AG09309 (cell line): ENCODE measurements around the gene SRCIN1.

Source experiments
- DNase-seq: peaks from one replicate; pipeline ENCODE4 v3.0.0-alpha.2; 2010; ENCODE audit warnings: low read depth
- H3K4me3 ChIP-seq: 2 replicates; pipeline ENCODE4 v1.5.1; 2011; ENCODE audit warnings: mild to moderate bottlenecking, low read depth, low read length, moderate library complexity; ENCODE audit not compliant: control insufficient read depth
- TF ChIP-seq, protein P1 (sequence below): IDR thresholded peaks from 2 replicates; pipeline ENCODE4 v1.5.1; 2011; ENCODE audit warnings: mild to moderate bottlenecking, low read depth, low read length, inconsistent platforms; ENCODE audit not compliant: insufficient read depth, control insufficient read depth; ENCODE audit errors: missing control alignments

SRCIN1 gene

DNA sequence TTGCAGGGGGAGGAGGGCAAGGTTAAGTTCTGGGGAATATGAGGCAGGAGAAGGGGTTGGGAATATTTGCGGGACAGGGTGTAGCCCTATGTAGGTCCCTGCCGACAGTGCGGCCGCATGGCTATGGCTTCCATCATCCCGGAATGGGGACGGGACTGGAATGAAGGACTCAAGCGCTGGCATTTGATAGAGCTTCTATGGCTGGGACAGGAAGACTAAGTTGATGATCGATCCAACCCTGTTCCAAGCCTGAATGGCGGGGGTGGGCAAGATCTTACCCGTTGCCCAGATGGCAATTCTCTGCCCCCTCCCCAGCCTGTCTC lies 47.1 kb downstream of the SRCIN1 start:
- peak overlapping the region; percentile 44 for H3K4me3 ChIP-seq
- TF ChIP-seq, protein P1, sequence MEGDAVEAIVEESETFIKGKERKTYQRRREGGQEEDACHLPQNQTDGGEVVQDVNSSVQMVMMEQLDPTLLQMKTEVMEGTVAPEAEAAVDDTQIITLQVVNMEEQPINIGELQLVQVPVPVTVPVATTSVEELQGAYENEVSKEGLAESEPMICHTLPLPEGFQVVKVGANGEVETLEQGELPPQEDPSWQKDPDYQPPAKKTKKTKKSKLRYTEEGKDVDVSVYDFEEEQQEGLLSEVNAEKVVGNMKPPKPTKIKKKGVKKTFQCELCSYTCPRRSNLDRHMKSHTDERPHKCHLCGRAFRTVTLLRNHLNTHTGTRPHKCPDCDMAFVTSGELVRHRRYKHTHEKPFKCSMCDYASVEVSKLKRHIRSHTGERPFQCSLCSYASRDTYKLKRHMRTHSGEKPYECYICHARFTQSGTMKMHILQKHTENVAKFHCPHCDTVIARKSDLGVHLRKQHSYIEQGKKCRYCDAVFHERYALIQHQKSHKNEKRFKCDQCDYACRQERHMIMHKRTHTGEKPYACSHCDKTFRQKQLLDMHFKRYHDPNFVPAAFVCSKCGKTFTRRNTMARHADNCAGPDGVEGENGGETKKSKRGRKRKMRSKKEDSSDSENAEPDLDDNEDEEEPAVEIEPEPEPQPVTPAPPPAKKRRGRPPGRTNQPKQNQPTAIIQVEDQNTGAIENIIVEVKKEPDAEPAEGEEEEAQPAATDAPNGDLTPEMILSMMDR: no peak
- DNase-seq: no peak

DNA sequence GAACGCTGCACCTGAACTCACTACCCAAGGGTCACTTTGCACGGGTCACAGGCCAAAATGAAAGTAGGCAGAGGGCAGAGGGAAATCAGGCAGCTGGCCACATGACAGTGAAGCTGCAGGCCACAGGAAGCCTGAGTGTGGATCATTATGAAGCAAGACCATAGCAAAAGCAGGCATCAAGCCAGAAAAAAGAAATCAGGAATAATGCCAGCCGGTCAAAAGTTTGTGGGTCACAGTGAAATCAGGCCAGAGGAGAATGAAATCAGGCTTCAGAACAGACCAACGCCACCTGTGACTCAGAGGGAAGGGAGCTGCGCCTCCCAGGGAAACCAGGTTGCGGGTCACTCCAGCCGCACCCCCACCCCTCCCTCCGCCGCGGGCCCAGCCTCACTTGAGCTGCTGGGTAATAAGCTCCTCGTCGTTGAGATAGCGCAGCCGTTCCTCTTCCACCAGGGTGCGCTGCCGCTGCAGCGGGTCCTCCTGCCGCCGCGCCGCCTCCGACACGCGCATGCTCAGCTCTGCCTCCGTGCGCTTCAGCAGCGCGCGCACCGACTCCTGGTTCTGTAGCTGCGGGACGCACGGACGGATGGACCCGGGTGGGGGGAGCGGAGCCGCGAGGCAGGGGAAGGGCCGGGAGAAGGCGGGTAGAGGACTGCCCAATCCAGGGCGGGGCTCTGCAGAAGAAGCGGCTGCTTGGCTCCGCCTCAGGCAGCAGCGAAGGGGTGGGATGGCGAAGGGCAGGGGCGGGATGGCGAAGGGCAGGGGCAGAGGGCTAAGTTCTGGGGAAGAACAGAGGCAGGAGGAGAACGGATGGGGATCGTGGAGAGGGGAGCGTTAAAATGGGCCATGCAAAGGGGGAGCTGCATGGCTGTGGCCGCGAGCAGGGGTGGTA lies 47.7 kb downstream of the SRCIN1 start:
- peak; percentile 62 for DNase-seq
- TF ChIP-seq, protein P1: peak; percentile 92
- H3K4me3 ChIP-seq: peak overlapping the region; percentile 44

DNA sequence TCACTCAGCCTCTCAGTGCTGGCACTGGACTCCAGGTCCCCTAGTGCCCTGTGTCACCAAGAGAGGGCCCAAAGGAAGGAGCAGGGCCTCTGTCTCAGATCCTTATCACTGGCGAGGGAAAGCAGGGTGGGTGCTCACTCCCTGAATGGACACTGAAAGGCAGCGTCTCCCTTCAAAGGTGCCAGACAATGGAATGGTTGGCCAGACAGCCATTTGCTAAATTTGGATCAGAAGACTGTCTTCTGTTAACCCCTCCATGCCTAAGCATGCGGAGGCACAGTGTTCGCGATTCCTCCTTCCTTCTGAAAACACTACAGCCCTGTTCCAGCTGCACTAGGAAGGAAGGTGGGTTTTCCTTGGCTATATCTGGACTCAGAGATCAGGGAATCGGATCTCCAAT lies 48.4 kb downstream of the SRCIN1 start:
- TF ChIP-seq, protein P1: no peak
- H3K4me3 ChIP-seq: no peak overlapping the region
- DNase-seq: no peak

DNA sequence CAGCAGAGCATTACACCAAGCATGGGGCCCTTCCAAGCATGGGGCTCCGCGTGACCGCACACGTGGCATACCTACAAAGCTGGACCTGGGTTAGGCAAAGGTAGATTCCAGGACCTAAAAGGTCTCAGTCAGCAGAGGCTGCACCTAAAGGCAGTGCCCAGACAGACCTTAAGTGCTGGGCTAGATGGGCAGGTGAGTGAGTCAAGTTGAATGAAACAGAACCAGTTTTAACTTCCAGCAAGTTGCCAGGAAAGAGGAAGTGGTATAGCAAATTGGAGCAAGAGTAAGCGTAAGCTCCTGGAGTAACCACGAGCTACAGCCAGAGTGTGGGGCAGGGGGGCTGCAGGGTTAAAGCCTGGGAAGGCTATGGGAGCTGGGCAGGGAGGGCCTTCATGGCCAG lies 49.5 kb downstream of the SRCIN1 start:
- no peak overlapping the region for H3K4me3 ChIP-seq
- TF ChIP-seq, protein P1: no peak
- DNase-seq: no peak

DNA sequence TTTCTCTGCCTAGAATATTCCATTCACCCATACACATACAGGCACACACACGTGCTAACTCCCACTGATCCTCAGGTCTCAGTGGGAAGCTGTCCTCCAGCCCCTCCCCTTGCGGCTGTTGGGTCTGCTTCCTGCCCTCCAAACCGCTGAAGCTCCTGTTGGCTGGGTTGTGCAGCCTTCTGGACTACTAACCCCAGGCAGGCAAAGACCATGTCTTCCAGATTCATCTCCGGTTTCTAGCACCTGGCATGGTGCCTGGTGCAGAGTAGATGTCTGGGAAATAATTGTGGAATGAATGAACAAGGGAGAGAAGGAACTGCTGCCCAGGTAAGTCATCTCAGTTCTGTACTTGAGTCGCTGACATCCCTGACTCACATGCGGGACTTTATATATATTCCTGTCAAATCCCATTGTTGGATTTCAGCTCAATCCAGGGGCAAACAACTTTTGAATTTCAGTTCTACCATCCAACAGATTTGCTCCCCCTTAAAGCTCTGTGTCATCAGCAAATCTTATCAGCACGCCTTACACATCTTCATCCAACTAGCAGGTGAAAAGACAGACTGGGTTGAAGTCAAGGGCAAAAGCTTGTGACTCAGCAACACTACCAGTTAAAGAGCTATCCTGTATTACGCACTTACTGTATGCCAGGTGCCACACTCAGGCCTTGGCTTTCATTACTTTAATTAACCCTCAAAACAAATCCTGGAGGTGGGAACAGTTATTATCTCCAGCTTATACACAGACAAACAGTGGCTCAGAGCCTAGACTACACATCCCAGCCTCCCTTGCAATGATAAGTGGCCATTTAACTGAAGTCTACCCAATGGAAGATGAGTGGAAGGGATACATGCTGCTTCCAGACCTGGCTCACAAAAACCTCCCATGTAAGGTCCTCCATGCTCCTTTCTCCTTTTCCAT lies 51.1 kb downstream of the SRCIN1 start:
- no peak for DNase-seq
- H3K4me3 ChIP-seq: no peak overlapping the region
- TF ChIP-seq, protein P1: no peak

DNA sequence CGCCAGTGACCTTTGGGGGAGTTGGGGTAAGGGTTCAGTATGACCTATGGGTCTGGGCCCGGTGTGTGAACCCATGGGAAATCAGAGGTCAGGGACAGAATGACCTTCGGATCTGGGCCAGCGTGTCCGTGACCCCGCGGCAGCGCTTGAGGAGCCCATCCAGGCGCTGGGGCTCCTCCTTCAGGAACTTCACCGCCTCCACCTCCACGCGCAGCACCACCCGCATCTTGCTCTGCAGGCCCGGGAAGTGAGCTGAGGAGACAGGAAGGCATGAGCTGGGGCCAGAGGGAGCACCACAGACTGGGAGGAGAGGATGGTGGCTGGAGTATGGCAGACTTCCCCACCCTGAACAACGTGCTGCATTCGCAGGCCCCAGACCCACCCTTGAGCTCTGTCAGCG lies 53.4 kb downstream of the SRCIN1 start:
- DNase-seq: no peak
- TF ChIP-seq, protein P1: no peak
- H3K4me3 ChIP-seq: no peak overlapping the region
